Activated CD4-positive, alpha-beta T cell treated with anti-CD3 and anti-CD28 coated beads, Interleukin-2, amount 50 U/mL, for 1 hour (primary cell): ENCODE data around the gene EVI2A.
"Not testable (repeated sequence)": the region's sequence is repeated elsewhere in the genome, so short reads cannot be mapped to it uniquely, and the experiment has no call there.

Experiments used
- DNase-seq: peaks from one replicate; pipeline ENCODE4 v3.0.0-alpha.2; 2020

The EVI2A gene

DNA sequence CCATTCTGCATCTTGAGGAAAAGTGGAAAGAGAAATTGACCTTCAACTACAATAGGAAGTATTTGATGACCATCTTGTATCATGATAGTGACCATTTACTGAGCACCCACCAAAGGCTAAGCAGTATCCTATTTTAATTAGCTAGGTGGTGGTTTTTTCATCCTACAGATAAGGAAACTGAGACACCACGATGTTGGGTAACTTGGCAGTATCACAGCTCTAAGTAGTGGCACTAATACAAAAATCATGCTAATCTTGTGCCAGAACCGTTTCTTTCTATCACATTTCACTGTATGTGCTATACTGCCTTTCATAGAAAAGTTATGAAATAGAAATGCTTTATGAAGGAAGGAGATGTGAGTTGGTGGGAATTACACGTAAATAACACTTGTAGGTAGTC is 9.9 kb downstream of the EVI2A start:
- DNase-seq, result no peak

DNA sequence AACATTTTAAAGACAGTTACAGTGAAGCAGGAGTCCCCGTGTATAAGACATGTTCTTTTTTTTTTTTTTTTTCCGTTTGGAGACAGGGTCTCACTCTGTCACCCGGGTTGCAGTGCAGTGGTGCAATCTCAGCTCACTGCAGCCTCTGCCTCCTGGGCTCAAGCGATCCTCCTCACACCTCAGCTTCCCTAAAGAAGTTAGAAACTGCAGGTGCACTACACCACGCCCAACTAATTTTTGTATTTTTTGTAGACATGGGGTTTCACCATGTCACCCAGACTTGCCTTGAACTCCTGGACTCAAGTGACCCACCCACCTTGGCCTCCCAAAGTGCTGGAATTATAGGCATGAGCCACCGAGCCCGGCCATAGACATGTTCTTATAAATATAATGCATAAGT is 10.5 kb downstream of the EVI2A start:
- DNase-seq, result no peak

DNA sequence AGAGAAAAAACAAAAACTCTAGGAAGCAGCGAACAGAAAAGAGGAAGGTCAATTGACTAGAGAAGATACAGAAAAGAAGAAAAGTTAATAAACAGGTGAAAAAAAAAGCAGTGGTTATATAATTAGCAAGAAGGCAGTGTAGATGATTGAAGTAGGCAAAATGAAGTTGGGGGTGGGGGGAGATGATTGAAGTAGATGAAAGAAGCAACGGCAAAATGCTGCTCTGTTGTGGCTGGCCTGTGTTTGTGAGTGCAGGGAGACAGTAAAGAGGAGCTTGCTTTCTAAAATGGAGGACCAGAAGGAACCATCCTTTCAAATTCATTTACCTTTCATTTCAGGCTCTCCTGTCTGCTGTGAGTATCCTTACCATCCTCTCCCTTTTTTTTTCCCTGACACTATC is 11.2 kb downstream of the EVI2A start:
- peak; percentile 60 for DNase-seq

DNA sequence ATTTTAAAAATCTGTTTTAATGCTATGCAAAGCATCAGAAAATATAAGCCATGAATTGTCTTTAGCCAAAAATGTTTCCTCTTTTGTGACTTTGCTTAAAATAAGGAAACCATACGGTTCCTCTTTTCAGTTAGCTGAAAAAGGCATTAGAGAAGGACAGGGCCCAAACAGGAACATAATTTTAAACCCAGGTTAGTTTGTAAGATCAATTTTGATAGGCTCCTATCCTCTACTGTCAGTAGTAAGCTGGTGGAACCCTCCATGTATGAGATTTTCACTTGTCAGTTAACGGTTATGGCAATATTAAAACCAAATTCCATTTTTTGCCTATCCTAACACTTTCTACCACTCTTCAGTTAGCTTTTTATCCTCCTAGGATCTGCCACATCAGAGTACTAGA is 11.9 kb downstream of the EVI2A start:
- no peak for DNase-seq

DNA sequence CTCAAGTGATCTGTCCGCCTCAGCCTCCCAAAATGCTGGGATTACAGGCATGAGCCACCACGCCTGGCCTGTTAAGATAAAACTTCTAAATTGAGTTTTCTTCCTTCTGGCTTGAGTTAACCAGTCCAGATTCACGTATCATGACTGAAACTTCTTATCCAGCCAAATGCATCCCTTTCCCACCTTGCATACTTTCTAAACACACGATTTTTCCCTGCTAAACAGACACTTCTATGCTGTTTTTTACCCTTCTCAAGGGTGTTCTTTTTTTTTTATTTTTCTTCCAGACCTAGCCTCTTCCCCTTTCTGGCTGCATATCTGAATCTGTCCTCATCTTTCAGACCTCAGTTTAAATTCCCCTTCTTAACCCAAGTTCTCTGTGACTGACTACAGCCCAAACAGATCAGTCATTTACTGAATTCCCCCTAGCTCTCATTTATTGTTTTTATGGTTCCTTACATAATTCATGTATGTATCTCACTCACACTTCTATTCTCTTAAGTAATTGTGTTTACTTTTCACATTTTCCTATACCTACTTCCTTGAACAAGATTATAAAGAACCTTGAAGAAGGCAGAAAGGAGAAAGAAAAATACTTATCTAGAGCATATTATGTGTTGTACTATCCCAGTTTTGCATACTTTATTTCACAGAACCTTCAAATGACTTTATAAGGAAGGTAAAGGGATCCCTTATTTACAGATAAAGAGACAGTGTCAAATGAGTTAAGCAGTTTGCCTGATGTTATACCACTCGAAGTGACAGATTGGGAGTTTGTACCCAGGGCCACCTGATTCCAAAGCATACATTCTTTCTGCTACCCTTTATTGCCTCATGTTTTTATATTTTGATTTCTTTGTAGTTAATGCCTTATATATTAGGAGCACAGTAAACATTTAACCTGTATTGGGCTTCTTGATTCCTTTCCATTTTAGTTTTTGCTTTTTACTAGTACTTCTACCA is 12.8 kb downstream of the EVI2A start:
- DNase-seq, result no peak

DNA sequence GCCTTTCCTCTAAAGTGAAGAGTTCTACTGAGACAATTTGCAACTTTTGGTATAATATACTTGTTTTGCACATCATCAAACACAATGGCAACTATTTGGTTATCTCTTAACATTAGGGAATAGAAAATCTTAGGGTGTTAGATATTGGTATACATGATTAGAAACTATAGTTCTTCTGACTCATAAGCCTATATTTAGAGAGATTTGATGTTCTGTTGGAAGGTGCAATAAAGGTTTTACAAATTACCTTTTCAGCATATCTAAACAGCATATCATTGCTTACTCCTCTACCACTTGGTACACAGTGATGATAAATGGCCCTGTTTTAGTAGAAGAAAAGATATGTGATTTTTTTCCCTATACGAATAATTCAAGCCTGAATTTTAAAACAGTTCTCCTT is 13.8 kb downstream of the EVI2A start:
- no peak for DNase-seq

DNA sequence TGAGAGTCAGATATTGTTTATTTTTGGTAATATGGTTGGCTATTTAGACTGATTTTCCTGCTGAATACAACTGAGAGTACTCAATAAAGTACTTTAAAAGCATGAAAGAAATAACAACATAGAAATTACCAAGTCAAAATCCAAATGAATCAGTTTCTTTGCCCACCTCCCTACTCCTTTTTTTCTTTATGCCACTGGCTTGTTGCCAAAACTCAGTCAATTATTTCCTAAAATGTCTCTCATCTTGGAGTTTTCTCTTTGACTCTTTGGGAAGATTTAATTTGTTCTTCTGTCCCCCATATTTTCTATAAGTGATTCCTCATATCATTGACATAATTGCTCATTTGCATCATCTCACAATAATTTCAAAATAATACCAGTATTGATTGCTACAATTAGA is 21.8 kb downstream of the EVI2A start:
- DNase-seq, result no peak

DNA sequence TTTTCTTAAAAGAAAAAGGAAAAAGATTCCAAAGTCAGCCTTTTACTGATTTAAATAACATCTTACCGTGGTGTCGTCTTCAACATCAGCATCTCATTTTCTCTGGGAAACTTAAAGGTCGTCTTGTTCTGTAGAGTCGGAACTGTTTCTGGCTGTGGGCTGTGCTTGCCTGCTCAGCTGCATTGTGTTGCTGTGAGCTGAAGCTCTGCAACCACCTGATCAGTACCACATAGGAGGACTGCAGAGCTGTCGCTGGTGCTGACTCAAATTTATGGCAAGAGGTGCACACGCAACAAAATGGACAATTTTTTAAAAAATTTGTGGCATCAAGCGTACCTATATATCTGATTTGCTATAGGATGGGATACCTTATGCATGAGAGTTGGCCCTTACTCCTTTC is 24.3 kb downstream of the EVI2A start, which contains the start of gene OMG:
TSS of gene OMG (minus strand) at position 150 of the 400 bp plus-strand sequence. CDS start 908 bp downstream, outside the sequence.
- DNase-seq, result no peak

DNA sequence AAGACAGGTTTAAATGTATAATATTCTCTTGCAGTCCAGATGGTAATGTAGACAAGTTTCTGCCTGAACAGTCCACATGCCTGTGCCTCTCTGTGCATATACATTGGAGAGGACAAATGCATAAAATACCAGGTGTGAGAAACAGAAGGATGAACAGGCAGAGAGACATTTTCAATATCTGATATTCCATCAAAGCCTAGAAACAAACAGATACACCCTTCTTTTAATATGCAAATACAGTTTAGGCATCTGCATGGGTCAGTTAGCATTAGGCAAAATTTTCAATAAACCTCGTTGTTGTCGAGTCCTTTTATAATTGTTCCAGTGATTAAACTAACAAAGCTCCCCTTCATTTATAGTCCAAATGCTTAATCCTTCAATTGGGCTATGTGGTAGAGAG is 25.3 kb downstream of the EVI2A start:
- DNase-seq, result no peak

DNA sequence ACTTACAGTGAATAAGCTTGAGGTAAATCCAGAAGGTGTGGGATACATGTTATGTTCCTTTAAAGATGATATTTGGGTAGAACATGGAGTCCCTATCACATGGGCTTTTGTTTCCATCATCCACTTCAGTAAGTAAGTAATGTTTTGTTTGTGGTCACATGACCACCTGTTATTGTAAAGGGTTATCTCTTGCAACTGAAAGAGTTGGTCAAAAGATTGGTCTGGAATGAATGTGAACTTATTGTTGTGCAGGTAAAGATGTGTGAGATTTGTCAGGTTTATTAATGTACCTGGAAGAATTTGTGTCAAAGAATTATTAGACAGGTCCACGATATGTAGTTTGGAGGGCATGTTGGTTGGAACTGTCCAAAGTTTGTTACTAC is 25.9 kb downstream of the EVI2A start:
- no peak for DNase-seq

DNA sequence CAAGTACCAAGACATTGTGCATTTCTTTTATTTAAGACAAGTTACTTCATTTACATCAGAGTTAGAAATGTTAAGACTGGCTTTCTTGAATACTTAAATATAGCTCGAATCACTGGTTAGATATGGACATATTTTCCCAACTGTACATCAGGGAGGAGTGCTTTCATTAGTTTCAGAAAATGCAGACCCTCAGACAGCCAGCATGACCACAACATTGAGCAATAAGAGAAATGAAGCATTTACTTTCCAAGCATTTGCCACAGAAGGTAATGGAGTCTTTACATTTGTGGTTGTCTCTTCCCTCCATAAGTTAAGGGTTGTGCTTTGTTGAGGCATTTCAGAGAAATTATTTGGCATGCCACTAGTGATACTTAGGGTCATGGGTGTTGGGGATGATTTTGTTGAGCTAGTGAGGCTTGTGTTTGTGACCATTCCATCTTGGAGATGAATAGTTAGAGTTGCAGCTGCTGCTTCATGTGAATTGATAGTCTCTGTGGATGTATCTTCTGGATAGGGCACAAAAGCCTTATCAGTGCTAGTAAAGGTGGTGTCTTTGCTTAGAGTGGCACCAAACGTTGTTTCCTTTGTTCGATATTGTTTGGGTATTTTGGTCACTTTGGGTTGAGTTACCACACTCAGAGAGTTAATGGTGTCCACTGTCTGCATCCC is 26.5 kb downstream of the EVI2A start:
- no peak for DNase-seq

DNA sequence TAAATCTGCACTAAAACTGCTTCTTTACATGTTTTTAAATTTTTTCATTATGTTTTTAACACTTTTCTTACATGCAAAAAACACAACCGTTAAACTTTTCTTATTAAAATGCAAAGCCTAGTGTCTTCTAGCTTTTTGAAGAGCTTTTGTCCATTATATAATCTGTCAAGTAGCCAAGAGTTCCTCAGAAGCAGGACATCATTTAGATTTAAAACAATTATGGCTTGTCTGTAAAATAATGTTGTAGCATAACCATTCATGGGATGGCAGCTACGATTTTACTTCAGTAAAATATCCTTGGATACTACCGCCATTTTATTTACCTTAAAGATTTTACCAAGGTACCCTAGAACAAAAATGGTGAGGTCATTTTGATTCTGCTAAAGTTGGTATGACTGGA is 27.2 kb downstream of the EVI2A start:
- no peak for DNase-seq

DNA sequence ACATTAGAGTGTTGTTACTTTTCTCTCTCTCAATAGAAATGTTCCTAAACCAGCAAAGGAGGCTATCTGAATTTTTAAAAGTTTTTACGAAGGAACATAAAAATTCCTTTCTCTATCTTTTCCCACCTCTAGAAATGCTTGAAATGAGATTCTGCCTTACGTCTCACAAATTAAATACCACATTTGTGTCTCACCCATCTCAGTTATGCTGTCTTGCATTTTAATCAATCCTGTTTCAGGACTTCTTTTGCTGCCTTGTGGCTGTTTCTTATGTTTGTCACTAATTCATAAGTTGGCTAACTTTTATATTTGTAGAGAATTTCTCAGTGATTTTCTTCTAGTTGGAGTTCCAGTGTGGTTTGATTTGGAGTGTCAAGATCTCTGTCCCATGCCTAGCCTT is 27.8 kb downstream of the EVI2A start:
- no peak for DNase-seq

DNA sequence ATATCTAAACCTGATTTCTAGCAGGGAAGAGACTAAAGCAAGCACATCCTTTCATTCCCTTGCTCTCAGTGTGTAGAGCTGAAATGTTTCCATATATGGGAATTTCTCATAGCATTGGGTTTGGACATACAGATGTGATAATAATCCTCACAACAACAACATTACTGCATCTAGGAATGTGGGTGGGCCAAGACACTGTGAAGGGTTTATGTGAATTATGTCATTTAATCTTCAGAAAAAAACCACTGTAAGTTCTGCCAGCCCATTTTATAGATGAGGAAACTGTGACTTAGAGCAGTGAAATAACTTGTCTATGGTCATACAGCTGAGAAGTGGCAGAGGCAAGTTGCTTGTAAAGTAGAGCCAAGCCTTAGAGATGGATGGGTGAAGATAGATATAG is 29.6 kb downstream of the EVI2A start:
- no peak for DNase-seq

DNA sequence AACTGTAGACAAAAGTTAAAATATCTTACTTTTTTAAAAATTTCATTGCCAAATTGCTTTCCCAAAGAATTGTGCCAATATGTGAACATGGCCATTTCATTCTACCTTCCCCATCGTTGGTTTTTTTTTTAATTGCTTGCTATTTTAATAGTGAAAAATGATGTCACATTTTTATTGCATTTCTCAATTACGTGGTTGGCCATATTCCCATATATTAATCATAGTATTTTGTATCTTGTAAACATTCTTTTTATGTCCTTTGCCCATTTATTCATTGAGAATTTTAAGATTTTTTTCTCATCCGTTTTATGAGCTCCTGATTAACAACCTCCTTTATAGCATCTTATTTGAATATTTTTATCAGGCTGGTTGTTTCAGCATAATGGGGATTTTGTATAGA is 31.6 kb downstream of the EVI2A start:
- DNase-seq, result no peak

DNA sequence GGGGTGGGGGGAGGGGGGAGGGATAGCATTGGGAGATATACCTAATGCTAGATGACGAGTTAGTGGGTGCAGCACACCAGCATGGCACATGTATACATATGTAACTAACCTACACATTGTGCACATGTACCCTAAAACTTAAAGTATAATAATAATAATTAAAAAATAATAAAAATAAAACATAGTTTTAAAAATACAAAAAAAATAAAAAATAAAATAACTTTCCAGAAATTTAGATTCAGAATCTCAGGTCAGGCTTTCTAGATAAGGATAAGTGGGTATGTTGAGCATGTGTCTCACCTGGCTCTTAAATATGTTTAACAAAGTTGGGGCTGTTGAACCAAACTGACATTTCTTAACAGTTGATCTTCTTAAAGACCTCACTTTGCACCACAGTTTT is 33.5 kb downstream of the EVI2A start:
- DNase-seq, result not testable (repeated sequence)

DNA sequence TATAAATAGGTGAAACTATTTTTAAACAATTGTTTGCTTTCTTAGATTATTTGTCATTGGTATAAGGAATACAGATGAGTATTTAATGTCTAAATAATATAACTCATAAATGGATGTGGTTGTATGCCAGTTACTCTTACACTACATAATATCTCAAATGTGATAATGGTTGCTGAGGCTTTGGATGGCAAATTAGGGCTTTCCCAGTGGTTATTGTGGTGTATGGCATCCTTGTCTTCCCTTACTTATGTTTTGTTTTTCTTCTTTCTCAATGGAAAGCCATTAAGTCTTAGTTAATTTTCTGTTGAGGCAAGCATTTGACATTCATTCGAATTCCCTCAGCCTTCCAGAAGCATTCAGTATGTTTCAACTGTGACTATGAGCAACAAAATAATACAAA is 34.8 kb downstream of the EVI2A start:
- no peak for DNase-seq

DNA sequence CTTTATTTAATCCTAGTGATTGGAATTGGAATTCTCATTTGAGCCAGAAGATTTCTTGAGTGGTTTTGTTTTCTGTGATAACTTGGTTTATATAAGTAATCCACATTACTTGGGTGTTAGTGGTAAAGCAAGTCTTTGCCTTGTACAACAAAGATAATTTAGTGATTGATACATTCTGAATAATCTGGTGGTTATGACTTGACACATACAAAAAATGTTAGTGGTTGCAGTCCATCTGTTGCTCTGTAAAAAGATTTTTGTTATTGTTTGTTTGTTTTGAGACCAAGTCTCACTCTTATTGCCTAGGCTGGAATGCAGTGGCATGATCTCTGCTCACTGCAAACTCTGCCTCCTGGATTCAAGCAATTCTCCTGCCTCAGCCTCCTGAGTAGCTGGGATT is 37.6 kb downstream of the EVI2A start:
- no peak for DNase-seq

DNA sequence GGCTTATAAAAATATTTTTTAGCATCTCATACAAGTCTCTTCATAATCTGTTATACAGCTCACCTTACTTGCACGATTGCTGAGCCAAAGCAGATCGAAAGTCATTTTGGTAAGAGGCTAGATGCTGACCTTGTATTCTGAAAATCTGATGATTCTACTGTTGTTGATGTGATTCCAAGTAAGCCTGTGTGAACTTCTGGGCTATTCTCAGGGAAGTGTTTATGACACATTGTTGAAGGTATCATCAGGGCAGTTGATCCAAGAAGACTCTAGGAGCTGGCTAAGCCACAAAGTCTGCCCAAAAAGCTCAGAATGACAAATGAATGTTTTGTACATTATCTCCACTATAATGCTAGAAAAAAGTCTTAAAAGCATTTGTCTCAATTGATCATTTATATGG is 40.4 kb downstream of the EVI2A start:
- no peak for DNase-seq

DNA sequence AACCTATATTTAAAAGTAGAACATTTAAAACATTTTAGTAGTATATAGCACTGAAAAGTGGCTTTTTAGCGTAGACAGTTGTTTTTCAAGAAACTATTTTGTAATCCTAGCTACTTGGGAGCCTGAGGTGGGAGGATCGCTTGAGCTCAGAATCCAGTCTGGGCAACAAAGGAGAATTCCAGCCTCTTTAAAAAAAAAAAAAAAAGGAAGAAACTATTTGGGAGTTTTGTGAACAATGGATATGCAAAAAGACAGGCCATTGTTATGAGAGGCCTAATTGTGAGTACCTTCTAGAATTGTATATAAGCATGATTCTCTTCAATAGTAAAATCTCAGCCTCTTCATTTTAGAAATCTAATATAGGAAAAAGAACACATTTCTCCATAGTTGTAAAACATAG is 42.0 kb downstream of the EVI2A start:
- no peak for DNase-seq

DNA sequence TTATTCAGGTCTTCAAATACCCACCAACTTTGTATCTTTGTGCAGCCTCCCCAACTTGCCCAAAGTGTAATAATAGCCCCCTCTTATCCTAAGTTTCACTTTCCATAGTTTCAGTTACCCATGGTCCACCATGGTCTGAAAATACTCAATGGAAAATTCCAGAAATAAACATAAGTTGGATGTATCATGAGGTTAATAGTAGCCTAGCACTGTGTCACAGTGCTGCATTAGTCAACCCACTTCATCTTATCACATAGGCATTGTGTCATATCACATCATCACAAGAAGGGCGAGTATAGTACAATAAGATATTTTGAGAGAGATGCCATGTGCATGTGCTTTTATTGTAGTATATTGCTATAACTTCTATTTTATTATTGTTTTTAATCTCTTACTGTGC is 46.3 kb downstream of the EVI2A start:
- no peak for DNase-seq

DNA sequence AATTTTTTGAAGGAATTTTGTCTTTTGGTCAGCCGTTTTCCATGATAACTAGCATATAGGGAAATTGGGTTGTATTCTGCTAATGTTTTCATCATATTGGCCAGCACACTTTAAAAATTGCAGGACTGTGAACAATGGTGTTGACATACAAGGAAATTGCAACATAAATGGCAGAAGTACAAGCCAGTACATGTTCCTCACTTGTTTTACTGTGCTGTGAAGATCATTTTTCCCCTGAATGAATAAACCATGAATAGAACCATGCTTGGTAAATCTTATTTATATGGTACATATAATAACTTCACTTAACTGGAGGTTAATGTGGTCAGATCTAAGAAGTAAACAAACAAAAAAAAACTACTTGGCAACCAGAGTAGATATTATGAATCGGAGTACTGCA is 47.2 kb downstream of the EVI2A start:
- DNase-seq, result no peak

DNA sequence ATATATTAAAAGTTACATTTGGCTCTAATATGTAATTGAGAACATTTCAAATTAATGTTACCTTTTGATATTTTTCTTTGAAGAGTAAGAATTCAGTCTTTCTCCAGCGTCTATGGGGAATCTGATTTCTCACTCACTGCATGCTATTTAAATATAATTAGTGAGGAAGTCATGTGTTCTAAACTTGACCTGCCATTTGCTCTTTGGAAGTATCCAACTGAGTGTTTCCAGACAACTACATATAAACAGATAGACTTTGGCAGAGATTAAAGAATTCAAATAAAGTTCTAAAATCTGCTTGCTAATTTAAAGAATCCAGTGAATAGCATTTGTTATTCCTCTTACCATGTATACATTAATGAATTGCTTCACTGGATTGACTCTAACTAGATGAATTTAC is 47.9 kb downstream of the EVI2A start:
- DNase-seq, result no peak

DNA sequence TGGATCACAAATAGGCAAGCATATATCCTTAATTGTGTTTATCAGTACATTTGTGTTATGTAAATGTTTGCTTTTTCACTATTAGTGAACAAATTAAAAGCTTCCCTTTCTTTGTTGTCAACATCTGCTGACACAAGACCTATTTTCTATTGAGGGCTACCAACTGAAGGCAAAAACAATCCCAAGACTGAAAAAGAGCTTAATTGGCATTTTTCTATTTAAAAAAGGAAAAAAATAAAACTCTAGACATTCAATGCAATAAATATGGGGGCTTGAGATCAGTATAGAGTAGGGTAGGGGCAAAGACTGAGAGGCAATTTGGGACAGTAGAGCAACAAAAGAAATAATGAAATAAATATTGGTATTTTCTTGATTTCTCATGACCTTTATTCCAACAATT is 48.6 kb downstream of the EVI2A start:
- DNase-seq, result no peak

DNA sequence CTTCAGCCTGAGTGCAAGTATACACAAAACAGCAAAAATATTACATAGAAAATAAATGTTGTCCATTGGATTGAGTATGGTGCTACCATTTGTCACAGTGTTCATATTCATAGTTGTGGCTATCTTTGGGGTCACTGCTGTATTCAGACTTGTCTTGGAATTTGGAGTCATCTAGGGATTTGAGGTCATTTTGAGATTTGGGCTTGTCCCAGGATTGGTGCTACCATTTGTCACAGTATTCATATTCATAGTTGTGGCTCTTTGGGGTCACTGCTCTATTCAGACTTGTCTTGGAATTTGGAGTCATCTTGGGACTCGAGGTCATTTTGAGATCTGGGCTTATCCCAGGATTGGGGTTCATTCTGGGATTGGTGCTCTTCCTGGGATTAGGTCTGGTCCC is 49.2 kb downstream of the EVI2A start:
- no peak for DNase-seq
